Measurements from ENCODE around the gene TXNDC5. TPM values are rescaled to one million over a fixed set of nuclear protein-coding genes. Genes with fewer than 3 reads are reported as not detected.

Gene TXNDC5
- total and polyA plus RNA-seq, 9 of the 15 experiments (the other 6 are each of a cell fraction or from before 2014, with no cell fraction given), result 33.9 to 156 (median 137) TPM

DNA sequence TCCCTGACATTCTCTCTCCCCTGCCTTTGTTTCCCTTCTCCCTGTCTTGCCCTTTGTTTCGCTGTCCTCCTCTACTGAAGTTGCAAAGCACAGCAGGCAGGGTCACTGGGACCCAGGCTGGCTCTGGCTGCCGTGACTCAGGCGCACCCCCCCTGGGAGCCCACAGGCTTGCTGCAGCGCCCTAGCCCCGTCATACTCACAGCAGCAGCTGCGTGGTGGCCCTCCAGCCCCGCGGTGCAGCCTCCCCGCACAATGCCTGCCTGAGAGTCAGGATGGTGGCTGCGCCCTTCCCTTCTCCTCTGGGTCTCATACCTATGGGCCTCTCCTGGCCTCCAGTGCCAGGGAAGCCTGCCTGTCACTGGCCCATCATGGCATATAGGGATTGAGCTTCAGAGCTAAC is 41.7 kb downstream of the TXNDC5 start (continued):
- TF ChIP-seq, protein P1, sequence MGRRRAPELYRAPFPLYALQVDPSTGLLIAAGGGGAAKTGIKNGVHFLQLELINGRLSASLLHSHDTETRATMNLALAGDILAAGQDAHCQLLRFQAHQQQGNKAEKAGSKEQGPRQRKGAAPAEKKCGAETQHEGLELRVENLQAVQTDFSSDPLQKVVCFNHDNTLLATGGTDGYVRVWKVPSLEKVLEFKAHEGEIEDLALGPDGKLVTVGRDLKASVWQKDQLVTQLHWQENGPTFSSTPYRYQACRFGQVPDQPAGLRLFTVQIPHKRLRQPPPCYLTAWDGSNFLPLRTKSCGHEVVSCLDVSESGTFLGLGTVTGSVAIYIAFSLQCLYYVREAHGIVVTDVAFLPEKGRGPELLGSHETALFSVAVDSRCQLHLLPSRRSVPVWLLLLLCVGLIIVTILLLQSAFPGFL (CRISPR knock-in tag; IDR thresholded peaks at IDR 0.05), result no peak
- TF ChIP-seq ZNF282 (CRISPR knock-in tag; IDR thresholded peaks at IDR 0.05), result no peak
- no peak for TF ChIP-seq ZNF507 (tag; conservative IDR thresholded peaks at IDR 0.05)

DNA sequence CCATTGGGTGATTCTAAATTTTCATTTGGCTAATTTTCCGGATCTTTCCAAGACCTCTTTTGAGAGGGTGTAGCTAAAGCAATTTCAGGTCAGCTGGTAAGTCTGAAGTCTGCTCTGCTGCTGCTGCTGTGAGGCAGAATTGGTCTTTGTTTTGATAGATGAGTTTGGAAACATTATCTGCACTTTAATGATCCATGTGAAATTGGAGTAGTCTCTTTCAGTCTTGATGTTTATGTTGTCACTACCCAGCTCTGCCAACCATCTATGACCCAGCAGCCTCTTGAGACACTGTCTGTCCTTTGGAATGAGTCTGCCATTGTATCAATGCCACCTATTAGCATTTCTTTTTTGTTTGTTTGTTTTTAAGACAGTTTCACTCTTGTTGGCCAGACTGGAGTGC is 44.1 kb downstream of the TXNDC5 start:
- in situ Hi-C loops (cut with MboI), result no loop called here
- no peaks in the 10 kb centered on the region for H3K36me3 ChIP-seq (ENCODE audit: control insufficient read depth, insufficient read depth, low read length)

More for the DNA sequence above, 44.1 kb downstream of the TXNDC5 start:
- Histone ChIP-seq H3K4me3 (no peak overlapping the region), H3K79me2 (ENCODE audit: control insufficient read depth, insufficient read depth, low read length) (no peaks in the 10 kb centered on the region), H3K4me2 (ENCODE audit: insufficient read depth, low read length) (no peak overlapping the region), H3K27me3 (ENCODE audit: control insufficient read depth in 2 of 2, insufficient read depth in 2 of 2, low read length in 2 of 2) (peaks cover 61 to 72% of the 10 kb centered on the region in 2 experiments), H3K4me1 (replicated peaks in 1 of 2; ENCODE audit: control insufficient read depth in 2 of 2, insufficient read depth in 2 of 2, low read length in 2 of 2) (peaks cover 0 to 4% of the 10 kb centered on the region in 2 experiments; a peak in 2 of 5 replicates), H2AFZ (ENCODE audit: low read depth, low read length) (no peak overlapping the region), H3K27ac (ENCODE audit: extremely low read depth, low read depth, low read length) (no peak overlapping the region), H3K9me1 (ENCODE audit: control insufficient read depth, insufficient read depth, low read length) (no peaks in the 10 kb centered on the region), H3K9ac (ENCODE audit: insufficient read depth in 1 of 2, low read depth in 2 of 2, low read length in 2 of 2) (no peak overlapping the region), H3K9me3 (replicated peaks; ENCODE audit: control insufficient read depth, insufficient read depth, low read depth, low read length) (no peaks in the 10 kb centered on the region), H4K20me1 (replicated peaks; ENCODE audit: control insufficient read depth, insufficient read depth, low read length) (no peaks in the 10 kb centered on the region)
- intact Hi-C loops (cut with micrococcal nuclease), result no loop called here
- ATAC-seq (no peak), DNase-seq (ENCODE audit: extremely low read depth in 1 of 4, low spot score in 3 of 4) (no peak), FAIRE-seq (no peak)
- BruUV-seq (replicated peaks), result no TSS peak
- ChIA-PET CTCF (ENCODE audit: low intra/inter-chr PET ratio) (no interaction called here), POLR2A (interaction anchor here (1.4 to 2.6 kb wide), 2 partner anchors 9 to 21 kb away, joined by 5 to 7 read pairs; no protein-coding TSS in a partner anchor)
- 0% methylated on average over 1 of the region's 1 CpG for WGBS (ENCODE audit: insufficient coverage, low coverage, missing lambda C conversion rate)
- TF ChIP-seq, protein P2, sequence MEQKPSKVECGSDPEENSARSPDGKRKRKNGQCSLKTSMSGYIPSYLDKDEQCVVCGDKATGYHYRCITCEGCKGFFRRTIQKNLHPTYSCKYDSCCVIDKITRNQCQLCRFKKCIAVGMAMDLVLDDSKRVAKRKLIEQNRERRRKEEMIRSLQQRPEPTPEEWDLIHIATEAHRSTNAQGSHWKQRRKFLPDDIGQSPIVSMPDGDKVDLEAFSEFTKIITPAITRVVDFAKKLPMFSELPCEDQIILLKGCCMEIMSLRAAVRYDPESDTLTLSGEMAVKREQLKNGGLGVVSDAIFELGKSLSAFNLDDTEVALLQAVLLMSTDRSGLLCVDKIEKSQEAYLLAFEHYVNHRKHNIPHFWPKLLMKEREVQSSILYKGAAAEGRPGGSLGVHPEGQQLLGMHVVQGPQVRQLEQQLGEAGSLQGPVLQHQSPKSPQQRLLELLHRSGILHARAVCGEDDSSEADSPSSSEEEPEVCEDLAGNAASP (IDR thresholded peaks at IDR 0.05), result no peak
- TF ChIP-seq ZNF324 (CRISPR knock-in tag; IDR thresholded peaks at IDR 0.05) (no peak), SMC3 (conservative IDR thresholded peaks at IDR 0.05; ENCODE audit: insufficient read depth, low read depth, low read length) (no peak), ZNF830 (CRISPR knock-in tag; IDR thresholded peaks at IDR 0.05) (no peak), PML (IDR thresholded peaks at IDR 0.05; ENCODE audit: low read length) (no peak), IFI16 (CRISPR knock-in tag; IDR thresholded peaks at IDR 0.05) (no peak), HLTF (IDR thresholded peaks at IDR 0.05) (no peak)
